Breast epithelium (tissue), 4 donors: Measurements from ENCODE around the gene GLIS1. TPM values are rescaled to one million over a fixed set of nuclear protein-coding genes. Genes with fewer than 3 reads are reported as not detected.

Source experiments
- DNase-seq, 2 donors: peaks; one replicate each; pipeline ENCODE4 v3.0.0-alpha.2; 2019; ENCODE audit warnings: low spot score in 2 of 2
- H3K27ac ChIP-seq, 2 donors: fragments of 200-600 bp; sonication (generic) in 1 of 2; one replicate each; pipeline ENCODE4 v1.5.1; 2016 to 2019; ENCODE audit warnings: mild to moderate bottlenecking in 1 of 2
- H3K27me3 ChIP-seq, 2 donors: fragments of 200-600 bp; sonication (generic) in 1 of 2; one replicate each; pipeline versions ENCODE4 v1.5.1 to v1.6.0; 2017 to 2019; ENCODE audit warnings: control low read depth in 1 of 2, mild to moderate bottlenecking in 1 of 2
- H3K36me3 ChIP-seq: fragments of 200-600 bp; one replicate; pipeline ENCODE4 v1.5.1; 2019
- H3K4me1 ChIP-seq, 2 donors: fragments of 200-600 bp; sonication (generic); one replicate each; pipeline ENCODE4 v1.5.1; 2016 to 2019; ENCODE audit warnings: control low read depth in 1 of 2
- H3K4me3 ChIP-seq, 3 donors: fragments of 200-600 bp; sonication (generic); 1 replicate in 2 of 3; 2 replicates in 1 of 3; pipeline ENCODE4 v1.5.1; 2016 to 2019; ENCODE audit warnings: mild to moderate bottlenecking in 3 of 3, moderate library complexity in 2 of 3
- H3K9me3 ChIP-seq, 2 donors: fragments of 200-600 bp; sonication (generic) in 1 of 2; one replicate each; pipeline ENCODE4 v1.5.1; 2016 to 2019; ENCODE audit warnings: control low read depth in 1 of 2
- CTCF ChIP-seq, 3 donors: fragments of 450-650 bp; IDR thresholded peaks; one replicate each; pipeline ENCODE4 v1.5.1; 2016 to 2017; ENCODE audit warnings: antibody characterized with exemption in 3 of 3, mild to moderate bottlenecking in 3 of 3, moderate library complexity in 3 of 3
- POLR2A ChIP-seq: fragments of 450-650 bp; IDR thresholded peaks from one replicate; pipeline ENCODE4 v1.6.1; 2016; ENCODE audit warnings: antibody characterized with exemption, mild to moderate bottlenecking, moderate library complexity
- POLR2AphosphoS5 ChIP-seq, 3 donors: sonication (generic); formaldehyde crosslinking; IDR thresholded peaks; one replicate each; pipeline ENCODE4 v1.6.1; 2017; ENCODE audit warnings: antibody characterized with exemption in 3 of 3
- intact Hi-C: fragments of 100-400 bp; cut with DNase I; formaldehyde crosslinking; loops from one replicate; pipeline ENCODE4 v1.15.1; 2023; ENCODE audit warnings: low total_unique reads
- total RNA-seq, 3 donors: library from RNA; depleted of rRNA; stranded (reverse); fragments of >200 nt; gene quantifications; one replicate each; pipeline ENCODE4 v1.1.0, GENCODE V29; 2016

The GLIS1 gene
- total RNA-seq, 3 donors from 2014 or later = 0.16 to 2.0 (median 0.59) TPM

DNA sequence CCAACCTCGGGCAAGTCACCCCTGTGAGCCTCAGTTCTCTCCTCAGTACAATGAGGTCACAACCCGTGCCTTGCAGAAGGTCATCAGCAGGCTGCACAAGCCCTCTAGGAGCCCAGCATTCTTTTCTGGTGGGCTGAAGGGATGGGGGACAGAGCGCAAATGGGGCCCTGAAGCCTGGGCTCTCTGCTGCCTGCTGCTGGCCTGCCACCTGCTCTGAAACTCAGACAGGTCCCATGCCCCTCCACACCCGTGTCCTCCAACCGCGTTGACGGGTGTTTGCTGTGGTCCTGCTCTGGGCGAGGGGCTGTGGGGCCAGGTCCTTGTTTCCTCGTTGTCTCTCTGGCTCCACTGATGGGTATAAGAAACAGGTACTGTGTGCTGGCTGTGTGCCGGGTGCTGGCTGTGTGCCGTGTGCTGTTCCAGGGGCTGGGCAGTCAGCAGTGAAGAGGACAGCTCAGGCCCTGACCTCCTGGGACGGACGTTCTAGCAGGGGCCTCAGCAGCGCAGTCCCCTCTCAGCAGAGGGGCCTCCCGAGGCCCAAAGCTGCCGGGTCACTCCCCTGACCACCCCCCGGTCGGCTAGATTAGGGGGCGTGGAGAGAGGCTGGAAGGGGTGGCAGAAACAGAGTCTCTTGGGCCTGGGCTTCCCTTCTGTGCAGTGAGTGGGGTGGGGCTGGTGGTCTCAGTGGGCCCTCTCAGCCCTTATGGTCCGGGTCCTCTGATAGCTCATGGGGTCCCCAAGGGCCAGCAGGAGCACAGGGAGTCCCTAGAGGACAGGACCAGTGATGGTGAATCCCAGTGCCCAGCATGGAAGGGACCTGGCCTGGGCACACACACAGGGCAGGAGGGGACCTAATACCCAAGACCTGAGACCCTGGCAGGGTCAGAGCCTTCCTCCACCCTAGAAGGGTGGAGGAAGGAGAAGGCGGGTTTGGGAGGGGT lies 237.6 kb downstream of the GLIS1 start:
- intact Hi-C loops = no loop called here
- no peaks in the 10 kb centered on the region for H3K4me1 ChIP-seq
- H3K27ac ChIP-seq = no peak overlapping the region
- H3K36me3 ChIP-seq = no peaks in the 10 kb centered on the region
- DNase-seq = no peak
- no peaks in the 10 kb centered on the region for H3K9me3 ChIP-seq
- TF ChIP-seq POLR2AphosphoS5 (IDR thresholded peaks at IDR 0.05) = no peak
- no peak for TF ChIP-seq CTCF (IDR thresholded peaks at IDR 0.05)
- no peak for TF ChIP-seq POLR2A
- H3K4me3 ChIP-seq = no peak overlapping the region
- peaks cover 0 to 13% of the 10 kb centered on the region in 2 donors for H3K27me3 ChIP-seq

DNA sequence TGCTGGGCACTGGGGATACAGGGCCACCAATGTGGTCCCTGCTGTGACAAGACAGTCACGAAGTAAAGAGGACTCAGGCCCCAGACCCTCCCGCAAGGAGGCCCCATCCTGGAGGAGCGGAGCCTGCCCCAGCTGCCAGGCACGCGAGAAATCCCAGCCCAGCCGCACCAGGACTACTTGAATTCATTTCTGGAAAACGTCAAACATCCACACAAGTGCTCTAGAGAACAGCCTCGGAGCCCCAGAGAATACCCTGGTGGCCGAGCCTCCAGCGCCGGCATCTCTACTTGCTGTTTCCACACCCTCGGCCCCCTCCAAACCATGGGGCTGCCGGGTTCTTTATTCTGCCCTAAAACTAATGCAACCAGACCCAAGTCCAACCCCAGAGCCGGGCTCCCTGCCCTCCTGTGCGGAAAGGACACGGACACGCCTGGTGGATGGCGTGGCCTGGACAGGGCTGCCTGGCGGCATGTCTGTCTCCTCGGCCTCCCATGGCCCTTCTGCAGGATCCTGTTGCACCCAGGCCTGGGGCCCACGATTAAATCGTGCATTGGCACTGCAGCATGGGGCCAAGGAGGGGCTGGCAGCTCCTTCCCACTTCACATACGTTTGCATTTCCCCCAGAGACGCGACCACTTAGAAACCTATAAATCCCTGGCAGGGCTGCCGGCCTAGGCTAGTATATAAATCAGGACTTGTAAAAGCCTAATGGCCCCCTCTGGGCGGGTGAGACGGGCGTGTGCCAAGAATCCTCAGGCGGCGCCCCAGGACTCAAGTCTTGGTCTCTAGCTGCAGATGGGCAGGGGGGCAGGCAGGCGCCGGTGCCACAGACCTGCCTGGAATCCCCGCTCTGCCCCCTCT lies 238.5 kb downstream of the GLIS1 start:
- no peak overlapping the region for H3K4me3 ChIP-seq
- no peaks in the 10 kb centered on the region for H3K36me3 ChIP-seq
- no peak overlapping the region for H3K27ac ChIP-seq
- no peaks in the 10 kb centered on the region for H3K4me1 ChIP-seq
- TF ChIP-seq POLR2A = no peak
- no peak for TF ChIP-seq CTCF (IDR thresholded peaks at IDR 0.05)
- no peak for TF ChIP-seq POLR2AphosphoS5 (IDR thresholded peaks at IDR 0.05)
- H3K27me3 ChIP-seq = peaks cover 0 to 13% of the 10 kb centered on the region in 2 donors
- intact Hi-C loops = no loop called here
- DNase-seq = no peak
- no peaks in the 10 kb centered on the region for H3K9me3 ChIP-seq

GRCh38 chr1:53499257-53500203 lies 239.4 kb downstream of the GLIS1 start:
- Histone ChIP-seq H3K4me3 (no peak overlapping the region), H3K9me3 (no peaks in the 10 kb centered on the region), H3K36me3 (no peaks in the 10 kb centered on the region), H3K27ac (no peak overlapping the region), H3K27me3 (peaks cover 0 to 13% of the 10 kb centered on the region in 2 donors), H3K4me1 (no peaks in the 10 kb centered on the region)
- intact Hi-C loops = loop anchor here (1.0 kb wide), 1 partner anchor 31 kb away; no protein-coding TSS in a partner anchor
- DNase-seq = no peak
- TF ChIP-seq POLR2AphosphoS5 (IDR thresholded peaks at IDR 0.05) (no peak), POLR2A (no peak), CTCF (IDR thresholded peaks at IDR 0.05) (no peak)

DNA sequence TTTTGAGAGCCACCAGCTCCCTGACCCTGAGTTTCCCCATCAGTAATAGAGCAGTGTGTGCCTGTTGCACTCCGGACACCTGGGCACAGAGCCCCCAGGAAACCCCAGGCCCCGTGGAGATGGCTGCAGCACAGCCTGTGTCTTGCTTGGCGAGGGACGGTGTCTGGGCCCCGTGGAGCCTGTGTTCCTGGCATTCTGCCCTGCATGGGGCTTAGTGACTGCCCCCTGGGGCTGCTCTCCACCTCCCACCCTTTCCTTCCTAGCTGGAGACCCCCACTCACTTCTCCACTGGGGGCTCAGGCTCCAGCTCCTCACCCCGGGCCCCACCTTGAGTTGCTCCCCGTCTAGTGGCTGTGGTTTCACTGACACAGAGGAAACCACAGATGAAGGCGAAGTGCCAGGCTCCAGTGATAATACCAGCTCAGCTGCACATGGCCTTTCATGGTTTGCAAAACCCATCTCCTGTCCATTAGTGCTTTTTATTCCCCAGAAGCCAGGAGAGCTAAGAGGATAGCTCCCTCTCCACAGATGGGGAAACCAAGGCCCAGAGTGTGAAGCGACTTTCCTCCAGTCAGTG lies 240.3 kb downstream of the GLIS1 start:
- Histone ChIP-seq H3K4me3 (no peak overlapping the region), H3K27ac (no peak overlapping the region), H3K27me3 (peaks cover 0 to 13% of the 10 kb centered on the region in 2 donors), H3K36me3 (no peaks in the 10 kb centered on the region), H3K4me1 (no peaks in the 10 kb centered on the region), H3K9me3 (no peaks in the 10 kb centered on the region)
- no peak for TF ChIP-seq POLR2A
- intact Hi-C loops = loop anchor here (1.0 kb wide), 1 partner anchor 32 kb away; no protein-coding TSS in a partner anchor
- no peak for DNase-seq
